GM18505 (cell line): ENCODE measurements around the gene RPS15.

Experiments
- ATAC-seq: cut with Tn5 transposase; IDR thresholded peaks from one replicate; pipeline ENCODE4 v1.9.1; 2021; ENCODE audit not compliant: unreplicated experiment
- POLR2A ChIP-seq: IDR thresholded peaks from 4 replicates; pipeline ENCODE4 v1.6.1; 2011; ENCODE audit warnings: borderline replicate concordance; ENCODE audit not compliant: insufficient read depth, insufficient read length; ENCODE audit errors: extremely low read depth

RPS15 gene

GRCh38 chr19:1396768-1397679 lies 41.2 kb upstream of the RPS15 start:
- ATAC-seq = no peak
- no peak for TF ChIP-seq POLR2A

- TF ChIP-seq POLR2A = no peak
- ATAC-seq = no peak
Measured at GRCh38 chr19:1397838-1398237, 40.4 kb upstream of the RPS15 start.

GRCh38 chr19:1399079-1399478 lies 39.1 kb upstream of the RPS15 start:
- TF ChIP-seq POLR2A = no peak
- no peak for ATAC-seq

DNA sequence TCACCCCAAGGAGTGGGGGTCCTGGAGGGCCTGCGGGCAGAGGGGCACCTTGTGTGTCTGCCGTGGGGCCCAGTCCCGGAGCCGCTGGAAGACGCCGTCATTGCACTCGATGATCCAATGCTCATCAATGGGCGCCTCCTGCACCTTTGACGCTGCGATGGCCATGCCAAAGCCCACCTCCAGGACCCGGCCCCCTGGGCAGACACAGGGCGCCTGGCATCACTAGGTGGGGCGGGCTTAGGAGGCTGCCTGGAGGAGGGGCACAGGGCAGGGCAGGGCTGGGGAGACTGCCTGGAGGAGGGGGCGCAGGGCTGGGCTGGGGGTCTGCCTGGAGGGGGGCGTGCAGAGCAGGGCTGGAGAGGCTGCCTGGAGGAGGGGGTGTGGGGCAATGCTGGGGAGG lies 38.5 kb upstream of the RPS15 start:
- TF ChIP-seq POLR2A = no peak
- ATAC-seq = no peak

DNA sequence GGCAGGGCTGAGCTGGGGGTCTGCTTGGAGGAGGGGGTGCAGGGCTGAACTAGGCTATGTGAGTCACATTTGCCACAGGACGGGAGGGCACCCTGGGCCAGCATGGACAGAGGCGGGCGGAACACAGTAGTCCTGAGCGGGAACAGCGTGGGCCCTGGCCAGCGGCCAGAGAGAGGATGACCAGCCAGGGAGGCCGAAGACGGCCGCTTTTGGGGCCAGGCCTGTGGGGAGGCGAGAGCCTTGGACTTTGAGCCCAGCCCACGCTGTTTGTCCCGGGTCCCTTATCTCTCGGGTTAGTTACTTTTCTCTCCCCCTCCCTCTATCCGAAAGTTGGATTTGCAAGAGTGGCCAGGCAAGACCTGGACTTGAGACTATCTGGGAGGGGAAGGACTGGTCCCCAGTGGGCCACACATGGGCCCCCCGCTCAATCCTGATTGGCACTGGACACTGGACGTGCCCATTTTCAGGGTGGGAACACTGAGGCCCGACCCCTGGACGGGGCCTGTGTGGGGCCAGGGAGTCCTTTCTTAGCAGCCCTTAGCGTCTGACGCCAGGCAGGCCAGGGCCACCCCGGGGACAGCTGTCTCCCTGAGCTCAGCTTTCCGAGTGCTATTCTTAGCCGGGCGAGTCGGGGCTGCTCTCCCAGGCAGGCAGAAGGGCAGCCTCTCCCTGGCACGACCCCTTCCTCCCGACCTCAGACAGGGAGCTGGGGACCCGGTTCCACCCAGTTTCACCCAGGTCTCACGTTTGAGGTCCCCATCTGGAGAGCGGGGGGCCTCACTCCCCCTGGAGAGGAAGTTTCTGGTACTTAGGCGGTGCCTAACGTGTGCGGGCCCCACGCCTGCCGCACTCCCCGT lies 37.7 kb upstream of the RPS15 start:
- no peak for TF ChIP-seq POLR2A

GRCh38 chr19:1401138-1401888 lies 36.9 kb upstream of the RPS15 start, which contains the start of gene GAMT:
Gene GAMT, minus strand, starts transcription at chr19:1401542. Its CDS starts 66 bp downstream, at chr19:1401476.
- no peak for ATAC-seq
- TF ChIP-seq POLR2A = peak; percentile 23

More for the DNA sequence above, 37.7 kb upstream of the RPS15 start:
- ATAC-seq = no peak

DNA sequence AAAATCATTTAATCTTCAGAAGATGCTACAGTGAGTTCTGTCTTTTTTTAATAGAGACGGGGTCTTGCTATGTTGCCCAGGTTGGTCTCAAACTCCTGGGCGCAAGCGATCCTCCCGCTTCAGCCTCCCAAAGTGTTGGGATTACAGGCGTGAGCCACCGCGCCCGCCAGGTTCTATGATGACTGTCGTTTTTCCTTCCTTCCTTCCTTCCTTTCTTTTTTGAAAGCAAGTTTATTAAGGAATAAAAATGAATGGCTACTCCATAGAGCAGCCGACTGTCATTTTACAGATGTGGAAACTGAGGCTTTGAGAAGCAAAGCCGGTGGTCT lies 36.3 kb upstream of the RPS15 start:
- TF ChIP-seq POLR2A = no peak
- no peak for ATAC-seq

DNA sequence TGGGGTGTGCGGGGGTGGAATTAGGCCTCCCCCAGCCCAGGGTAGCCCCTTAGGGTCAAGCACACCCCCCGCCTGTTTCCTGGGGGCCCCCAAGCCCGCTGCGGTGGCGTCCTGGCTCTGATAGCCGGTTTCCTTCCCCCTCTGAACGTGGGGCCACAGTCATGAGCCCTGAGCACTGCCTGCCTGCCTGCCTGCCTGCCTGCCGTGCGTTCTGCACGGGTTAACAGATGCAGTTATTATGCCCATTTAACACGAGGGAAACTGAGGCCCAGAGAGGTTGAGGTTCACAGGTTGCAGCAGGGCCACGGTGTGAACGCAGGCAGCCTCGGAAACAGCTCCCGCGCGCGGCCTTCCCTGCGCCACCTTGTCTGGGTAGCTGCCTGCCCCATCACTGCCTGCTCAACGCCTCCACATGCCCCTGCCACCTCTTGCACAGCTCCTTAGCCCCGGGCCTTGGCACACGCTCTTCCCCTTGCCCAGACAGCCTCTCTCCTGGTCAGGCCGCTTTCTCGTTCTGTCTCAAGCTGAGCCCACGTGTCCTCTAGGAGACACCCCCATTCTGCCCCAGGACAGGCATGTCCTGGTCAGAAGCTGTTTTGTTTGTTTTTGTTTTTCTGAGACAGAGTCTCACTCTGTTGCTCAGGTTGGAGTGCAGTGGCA lies 35.7 kb upstream of the RPS15 start:
- ATAC-seq = no peak
- TF ChIP-seq POLR2A = no peak

DNA sequence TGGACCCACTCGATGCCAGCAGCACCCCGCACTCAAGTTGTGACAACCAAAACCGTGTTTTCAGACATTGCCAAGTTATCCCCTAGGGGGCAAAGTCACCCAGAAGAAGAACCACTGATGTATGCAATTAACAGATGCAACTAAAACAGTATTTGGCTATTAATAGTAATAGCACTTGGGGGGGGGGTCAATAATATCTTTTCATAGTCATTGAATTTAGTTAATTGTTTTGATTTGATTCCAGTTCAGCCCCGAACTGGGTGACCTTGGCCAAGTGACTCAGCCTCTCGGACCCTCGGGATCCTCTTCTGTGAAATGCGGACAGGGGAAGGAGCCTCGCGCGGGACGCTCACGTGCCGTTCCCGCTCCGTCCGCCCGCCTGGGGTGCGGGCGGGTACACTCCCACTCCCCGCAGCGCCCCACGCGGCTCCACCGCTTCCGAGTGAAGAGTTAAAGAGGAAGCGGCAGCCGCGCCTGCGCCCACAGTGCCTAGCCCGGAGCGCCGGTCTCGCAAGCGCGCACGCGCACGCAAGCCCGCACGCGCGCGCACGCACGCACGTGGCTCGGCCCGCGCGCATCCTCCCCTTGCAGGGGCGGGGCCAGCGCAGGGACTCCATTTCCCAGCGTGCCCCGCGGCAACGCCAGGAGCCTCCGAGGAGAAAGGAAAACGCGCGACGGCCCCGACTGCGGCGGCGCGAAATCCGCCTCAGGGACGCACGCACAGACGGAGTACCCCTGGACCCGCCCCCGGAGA lies 31.2 kb upstream of the RPS15 start:
- ATAC-seq = peak; percentile 79
- peak; percentile 76 for TF ChIP-seq POLR2A

GRCh38 chr19:1407528-1408299 lies 30.5 kb upstream of the RPS15 start, which contains the start of gene DAZAP1:
Gene DAZAP1, plus strand, starts transcription at chr19:1407586. Its CDS starts 188 bp downstream, at chr19:1407774.
- peak; percentile 3 for ATAC-seq
- TF ChIP-seq POLR2A = no peak
